Endometrium (tissue), 2 donors: ENCODE measurements around the gene IRF8.
"Not testable (repeated sequence)": the region's sequence is repeated elsewhere in the genome, so short reads cannot be mapped to it uniquely, and the experiment has no call there.

Experiments
- FAIRE-seq: peaks from 2 replicates; lab custom pipeline; 2012; peaks lifted over from hg19 to GRCh38; lab: Jason Lieb, UNC
- donor health status: control.
- donor health status: control.

IRF8 gene

GRCh38 chr16:85898521-85899442, at the start of gene IRF8:
Gene IRF8 (plus strand): TSS chr16:85899162. CDS start chr16:85903016, 3,854 bp downstream.
- FAIRE-seq, result no peak

DNA sequence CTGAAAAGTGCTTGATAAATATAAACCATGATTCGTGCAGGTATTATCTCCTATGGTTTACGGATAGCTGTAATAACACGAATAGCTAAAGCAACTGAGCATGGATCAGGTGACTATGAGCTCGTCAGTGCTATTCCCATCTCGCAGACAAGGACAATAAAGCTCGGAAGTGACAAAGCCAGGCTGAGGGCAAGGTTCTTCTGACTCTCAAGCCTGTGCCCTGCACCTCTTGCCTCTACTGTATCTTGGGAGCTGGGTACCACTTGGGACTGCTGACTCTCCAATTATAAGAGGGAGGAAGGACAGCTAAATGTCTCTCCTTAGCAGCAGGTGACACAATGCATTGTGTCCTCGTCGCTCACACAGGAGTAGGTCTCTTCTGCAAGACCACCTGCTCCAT, 49.6 kb upstream of the IRF8 start:
- no peak for FAIRE-seq

DNA sequence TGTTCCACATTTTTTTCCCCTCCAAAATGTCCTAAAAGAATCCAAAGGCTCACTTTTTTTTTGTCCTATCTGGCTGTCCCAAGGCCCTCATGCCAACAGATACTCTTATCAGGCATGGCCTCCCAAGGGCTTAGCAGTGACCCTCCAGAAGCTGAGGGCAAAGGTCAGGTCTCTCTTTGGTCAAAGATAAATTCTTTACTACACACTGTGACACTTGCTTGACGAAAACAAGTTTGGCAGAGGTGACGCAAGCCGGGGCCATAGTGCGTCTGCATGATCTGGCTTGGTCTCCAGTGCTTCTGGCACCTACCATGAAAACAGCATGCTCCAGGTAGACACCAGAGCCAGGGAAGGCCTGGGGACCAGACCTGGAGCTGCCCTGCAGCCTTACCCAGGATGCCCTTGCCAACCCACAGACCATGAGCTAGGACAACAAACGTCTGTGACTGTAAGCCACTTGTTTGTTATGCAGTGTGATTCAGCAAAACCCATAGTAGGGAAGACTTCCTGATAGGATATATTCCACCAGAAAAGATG, 48.5 kb upstream of the IRF8 start:
- no peak for FAIRE-seq

DNA sequence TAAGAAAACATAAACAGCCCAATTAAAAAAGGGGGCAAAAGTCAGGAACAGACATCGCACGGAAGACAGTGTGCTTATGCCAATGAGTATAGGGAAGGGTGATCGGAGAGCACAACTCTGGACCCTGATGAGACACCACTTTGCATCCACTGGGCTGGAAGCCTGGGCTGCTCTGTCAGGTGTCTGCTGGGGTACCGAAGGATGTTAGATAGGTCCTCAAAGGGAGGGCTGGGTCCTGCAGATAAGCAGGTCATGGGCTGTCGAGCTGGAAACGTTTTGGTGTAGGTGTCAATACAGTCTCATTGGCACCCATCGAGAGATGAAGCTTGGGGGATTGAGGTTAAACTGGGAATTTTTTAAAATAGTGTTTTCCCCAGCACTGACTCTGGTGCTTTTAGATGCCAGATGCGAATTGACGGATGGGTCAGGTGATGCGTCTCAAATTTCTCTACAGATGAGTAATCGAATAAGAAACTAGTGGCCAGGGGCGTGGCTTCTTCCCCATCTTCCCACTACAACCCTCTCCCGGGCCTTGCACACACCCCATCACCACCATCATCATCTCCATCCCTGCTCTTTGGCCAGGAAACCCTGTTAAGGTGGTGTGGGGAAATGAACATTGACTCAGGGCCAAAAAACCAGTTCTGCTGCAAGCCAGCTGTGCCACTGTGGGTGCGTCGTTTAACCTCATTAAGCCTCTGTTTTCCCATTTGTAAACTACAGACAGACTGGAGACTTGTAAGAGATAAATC, 47.8 kb upstream of the IRF8 start:
- no peak for FAIRE-seq

DNA sequence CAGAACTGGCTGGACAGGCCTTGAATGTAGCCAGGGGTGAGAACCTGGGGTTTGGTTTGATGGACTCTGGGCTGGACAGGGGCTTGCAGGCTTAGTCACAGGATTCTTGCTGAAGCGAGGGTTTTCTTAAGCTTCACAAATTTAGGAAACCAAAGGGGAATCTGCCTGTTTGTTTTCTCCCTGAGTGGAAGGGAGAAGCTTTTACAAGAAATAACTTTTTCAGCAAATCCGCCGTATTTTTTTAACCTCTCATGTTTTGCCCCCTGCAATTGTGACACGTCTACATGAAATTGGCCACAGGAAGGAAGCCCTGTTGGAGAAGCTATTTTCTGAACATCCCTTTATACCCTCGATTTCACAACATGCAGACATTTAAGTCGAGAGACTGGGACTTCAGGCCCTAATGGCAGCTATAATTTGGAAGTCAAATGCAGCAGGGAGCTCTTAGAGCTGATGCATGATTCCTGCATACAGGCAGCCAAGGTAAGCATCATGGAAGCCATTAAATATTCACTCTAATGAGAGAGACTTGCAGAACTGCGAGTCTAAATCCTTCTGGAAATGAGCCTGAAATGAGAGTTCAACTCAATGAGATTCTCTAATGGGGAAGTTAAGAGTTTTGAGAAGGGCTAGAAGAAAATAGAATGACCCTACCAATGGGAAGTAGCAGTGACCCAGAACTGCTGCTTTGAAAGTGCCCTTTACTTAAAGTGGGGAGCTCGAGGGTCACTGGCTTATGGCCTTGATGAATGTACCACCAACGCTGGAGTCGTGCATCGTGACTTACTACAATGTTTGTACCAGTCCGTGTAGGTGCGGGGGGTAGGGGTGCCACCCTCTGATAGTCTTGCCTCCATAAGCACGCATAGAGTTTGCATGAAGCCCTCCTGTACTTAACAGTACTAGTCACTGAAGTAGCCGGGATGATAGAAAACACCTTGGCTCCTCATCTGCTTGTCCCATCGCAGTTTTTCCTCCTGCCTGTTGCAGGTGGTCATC, 45.1 kb upstream of the IRF8 start:
- FAIRE-seq, result no peak

- no peak for FAIRE-seq
Observed at GRCh38 chr16:85854935-85855334, 44.0 kb upstream of the IRF8 start.

GRCh38 chr16:85856079-85856478, 42.9 kb upstream of the IRF8 start:
- no peak for FAIRE-seq

DNA sequence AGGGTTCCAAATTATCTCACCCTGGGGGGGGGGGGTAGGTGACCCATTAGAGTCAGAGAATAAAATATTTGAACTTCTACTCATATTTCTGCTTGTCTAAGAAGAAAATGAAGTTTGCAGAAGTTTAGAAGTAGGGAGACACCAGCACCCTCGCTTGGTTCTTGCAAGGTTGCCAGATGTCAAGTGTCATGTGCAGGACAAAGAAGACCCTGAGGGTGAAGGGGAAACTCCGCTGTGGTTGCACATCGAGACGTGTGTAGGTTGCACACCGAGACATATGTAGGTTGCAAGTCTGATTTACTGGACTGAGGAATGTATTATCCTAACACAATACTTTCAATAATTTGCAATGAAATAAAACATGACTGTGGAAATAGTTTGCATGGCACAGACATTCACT, 42.4 kb upstream of the IRF8 start:
- no peak for FAIRE-seq

GRCh38 chr16:85857406-85857805, 41.6 kb upstream of the IRF8 start:
- no peak for FAIRE-seq

GRCh38 chr16:85858571-85858970, 40.4 kb upstream of the IRF8 start:
- not testable (repeated sequence) for FAIRE-seq

DNA sequence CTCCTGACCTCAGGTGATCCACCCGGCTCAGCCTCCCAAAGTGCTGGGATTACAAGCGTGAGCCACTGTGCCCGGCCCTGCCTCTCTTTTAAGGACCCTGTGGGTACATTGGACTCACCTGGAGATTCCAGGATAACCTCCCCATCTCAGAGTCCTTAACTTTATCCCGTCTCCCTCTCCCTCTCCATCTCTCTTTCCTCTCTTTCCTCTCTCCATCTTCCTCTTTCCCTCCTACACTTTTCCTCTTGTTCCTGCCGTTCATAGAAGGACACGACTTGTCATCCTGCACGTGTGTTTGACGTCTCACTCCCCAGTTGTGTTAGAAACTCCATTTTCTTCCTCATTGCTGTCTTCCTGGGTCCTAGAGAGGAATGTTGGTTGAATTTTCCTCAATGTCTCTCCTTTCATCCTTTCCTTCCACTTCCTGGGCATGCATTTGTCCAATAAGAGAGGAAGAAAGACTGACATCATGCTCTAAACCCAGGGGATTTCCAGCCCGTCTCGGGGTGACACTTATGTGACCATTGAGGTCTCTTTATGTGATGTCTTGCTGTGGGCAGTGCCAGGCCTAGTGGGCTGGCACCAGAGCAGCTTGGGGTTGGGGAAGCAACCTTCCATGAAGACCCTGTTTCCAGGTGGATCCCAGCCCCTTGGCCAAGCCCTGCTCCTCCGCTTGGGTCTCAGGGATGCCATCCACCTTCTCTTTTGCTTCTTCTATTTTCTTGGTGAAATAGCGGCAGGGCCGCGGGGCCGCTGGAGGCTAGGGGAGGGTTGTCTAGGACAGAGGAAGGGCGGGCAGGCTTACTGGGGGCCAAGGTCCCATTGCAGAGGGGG, 39.8 kb upstream of the IRF8 start:
- no peak for FAIRE-seq

GRCh38 chr16:85859818-85860125, 39.2 kb upstream of the IRF8 start:
- FAIRE-seq, result no peak

GRCh38 chr16:85860413-85861094, 38.4 kb upstream of the IRF8 start:
- FAIRE-seq, result no peak

GRCh38 chr16:85861095-85861825, 37.7 kb upstream of the IRF8 start:
- no peak for FAIRE-seq

- no peak for FAIRE-seq
Observed at GRCh38 chr16:85862476-85863383, 36.2 kb upstream of the IRF8 start.

GRCh38 chr16:85863384-85863774, 35.6 kb upstream of the IRF8 start:
- no peak for FAIRE-seq

- no peak for FAIRE-seq
Observed at GRCh38 chr16:85864965-85865364, 34.0 kb upstream of the IRF8 start.

DNA sequence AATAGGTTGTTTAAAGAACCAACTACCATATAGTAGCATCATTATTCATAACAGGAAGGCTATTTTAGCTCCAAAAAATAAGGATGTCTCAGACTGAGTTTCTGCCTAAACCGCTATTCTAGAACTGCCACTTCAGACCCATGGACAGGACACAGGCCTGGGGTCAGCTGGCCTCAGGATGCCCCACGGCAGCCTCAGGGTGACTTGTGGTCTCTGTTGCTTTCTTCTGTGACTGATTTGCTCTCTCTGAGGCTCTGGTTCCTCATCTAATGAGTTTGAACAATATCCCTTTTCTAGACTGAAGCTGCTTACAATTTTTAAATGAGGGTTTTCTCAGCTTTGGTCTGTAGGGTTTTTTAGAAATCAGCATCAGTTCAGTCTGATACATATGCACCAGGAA, 31.8 kb upstream of the IRF8 start:
- no peak for FAIRE-seq

GRCh38 chr16:85868495-85868894, 30.5 kb upstream of the IRF8 start:
- FAIRE-seq, result no peak
